Right lobe of liver (tissue), 6 donors: ENCODE data around the gene FNDC3B. TPM values are rescaled to one million over a fixed set of nuclear protein-coding genes. Genes with fewer than 3 reads are reported as not detected.
"Not testable (repeated sequence)": the region's sequence is repeated elsewhere in the genome, so short reads cannot be mapped to it uniquely, and the experiment has no call there.

Source experiments
- ATAC-seq, 4 donors: fragments of 200-7000 bp; cut with Tn5 transposase; one replicate each; pipeline ENCODE4 v1.9.1; 2020; ENCODE audit warnings: mild to moderate bottlenecking in 4 of 4, moderate library complexity in 4 of 4
- DNase-seq, 3 donors: peaks; one replicate each; pipeline ENCODE4 v3.0.0-alpha.2; 2020
- H3K27ac ChIP-seq, 3 donors: fragments of 200-600 bp; one replicate each; pipeline ENCODE4 v1.8.0; 2022
- H3K27me3 ChIP-seq, 2 donors: fragments of 200-600 bp; one replicate each; pipeline ENCODE4 v1.8.0; 2022
- H3K36me3 ChIP-seq, 4 donors: fragments of 200-600 bp; sonication (generic) in 1 of 4; one replicate each; pipeline versions ENCODE4 v1.5.1 to v1.8.0; 2017 to 2022; ENCODE audit warnings: control low read depth in 1 of 4
- H3K4me1 ChIP-seq, 4 donors: fragments of 200-600 bp; sonication (generic) in 1 of 4; one replicate each; pipeline versions ENCODE4 v1.5.1 to v1.8.0; 2017 to 2022; ENCODE audit warnings: control low read depth in 1 of 4
- H3K4me3 ChIP-seq, 3 donors: fragments of 200-600 bp; one replicate each; pipeline ENCODE4 v1.8.0; 2022
- H3K9me3 ChIP-seq, 4 donors: fragments of 200-600 bp; sonication (generic) in 1 of 4; one replicate each; pipeline versions ENCODE4 v1.5.1 to v1.8.0; 2017 to 2022; ENCODE audit warnings: control low read depth in 1 of 4
- CTCF ChIP-seq, 4 donors: fragments of 200-600 bp in 3 of 4; fragments of 450-650 bp in 1 of 4; IDR thresholded peaks; one replicate each; pipeline versions ENCODE4 v1.5.1 to v1.8.0; 2016 to 2022; ENCODE audit warnings: antibody characterized with exemption in 4 of 4, mild to moderate bottlenecking in 2 of 4
- POLR2A ChIP-seq: fragments of 450-650 bp; IDR thresholded peaks from one replicate; pipeline ENCODE4 v1.6.1; 2017; ENCODE audit warnings: antibody characterized with exemption, mild to moderate bottlenecking
- WGBS: methylation state at CpG from one replicate; pipeline ENCODE4 v1.1.6; 2018; ENCODE audit warnings: low coverage, low lambda C conversion rate; ENCODE audit not compliant: insufficient coverage; ENCODE audit errors: missing lambda C conversion rate; 5-methylcytosine and 5-hydroxymethylcytosine counted together
- intact Hi-C, 2 donors: fragments of 100-400 bp; cut with DNase I; formaldehyde crosslinking; loops; one replicate each; pipeline versions ENCODE4 v1.11.2 to v1.14.1; 2022
- total RNA-seq, 6 experiments: library from RNA; depleted of rRNA in 2 of 6; stranded (reverse); fragments of >200 nt in 2 of 6; fragmentation: NEBNext Ultra II Directional in 3 of 6; extraction: Animal tissue kit (Norgen Biotek cat#: 25700) in 3 of 6; gene quantifications; one replicate each; pipeline versions ENCODE4 v1.1.0 to v1.2.4, GENCODE V29; 2016 to 2023
- donor health status: DM: no; HTN: yes; CAD: no.
- donor health status: DM: no; HTN: no; CAD: no.
- donor health status: DM: no; HTN: no; CAD: no.
- donor health status: DM: no; HTN: yes; CAD: no.
- donor health status: DM: no; HTN: yes; CAD: no.

The FNDC3B gene
- total RNA-seq, 6 experiments from 2014 or later: 40.2 to 184 (median 63.5) TPM

DNA sequence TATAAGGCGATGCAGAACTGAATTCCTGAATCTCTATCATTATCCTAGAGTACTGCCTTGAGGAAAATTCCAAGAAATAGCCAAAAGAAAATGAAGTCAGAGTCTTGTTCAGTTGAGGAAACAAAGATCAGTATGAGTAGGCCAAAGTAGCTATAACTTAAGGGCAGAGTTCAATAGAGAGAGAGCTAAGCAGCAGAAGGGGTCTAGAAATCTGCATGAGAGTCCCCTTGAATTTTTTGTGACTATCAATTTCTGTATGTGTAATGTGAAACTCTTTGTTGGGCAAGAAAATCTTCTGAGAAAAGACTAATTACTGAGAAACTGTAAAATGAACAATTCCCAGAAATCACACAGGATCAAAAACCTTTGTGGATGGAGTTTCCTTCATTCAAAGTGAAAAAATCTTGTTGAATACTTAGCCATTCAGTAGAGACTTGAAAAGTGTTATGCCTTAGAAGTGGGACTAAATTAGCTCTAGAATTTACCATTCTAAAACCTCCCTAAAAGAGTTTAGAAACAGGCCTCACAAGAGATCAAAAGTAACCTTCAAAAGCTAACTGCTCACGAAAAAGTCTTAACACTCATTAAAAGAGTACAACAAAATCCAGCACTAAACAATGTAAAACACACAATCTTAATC is 43.1 kb upstream of the FNDC3B start:
- no peak overlapping the region for H3K4me3 ChIP-seq
- DNase-seq (no peak), ATAC-seq (no peak)
- H3K27me3 ChIP-seq: no peaks in the 10 kb centered on the region
- WGBS: 85% methylated on average over 2 of the region's 2 CpGs
- H3K36me3 ChIP-seq: no peaks in the 10 kb centered on the region
- intact Hi-C loops: no loop called here
- H3K27ac ChIP-seq: no peak overlapping the region
- TF ChIP-seq POLR2A: no peak
- TF ChIP-seq CTCF (IDR thresholded peaks at IDR 0.05): no peak
- H3K4me1 ChIP-seq: peaks cover 0 to under 1% (median 0%) of the 10 kb centered on the region in 4 donors
- H3K9me3 ChIP-seq: no peaks in the 10 kb centered on the region

DNA sequence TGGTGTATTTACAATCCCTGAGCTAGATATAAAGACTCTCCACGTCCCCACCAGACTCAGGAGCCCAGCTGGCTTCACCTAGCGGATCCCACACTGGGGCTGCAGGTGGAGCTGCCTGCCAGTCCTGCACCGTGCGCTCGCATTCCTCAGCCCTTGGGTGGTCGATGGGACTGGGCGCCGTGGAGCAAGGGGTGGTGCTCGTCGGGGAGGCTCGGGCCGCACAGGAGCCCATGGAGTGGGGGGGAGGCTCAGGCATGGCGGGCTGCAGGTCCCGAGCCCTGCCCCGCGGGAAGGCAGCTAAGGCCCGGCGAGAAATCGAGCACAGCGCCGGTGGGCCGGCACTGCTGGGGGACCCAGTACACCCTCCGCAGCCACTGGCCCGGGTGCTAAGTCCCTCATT is 40.6 kb upstream of the FNDC3B start:
- WGBS: no CpG with 5 or more reads among the region's 24 CpGs
- H3K4me3 ChIP-seq, H3K36me3 ChIP-seq, intact Hi-C loops, ATAC-seq, H3K27me3 ChIP-seq, DNase-seq, H3K9me3 ChIP-seq, H3K4me1 ChIP-seq, H3K27ac ChIP-seq: not testable (repeated sequence)

DNA sequence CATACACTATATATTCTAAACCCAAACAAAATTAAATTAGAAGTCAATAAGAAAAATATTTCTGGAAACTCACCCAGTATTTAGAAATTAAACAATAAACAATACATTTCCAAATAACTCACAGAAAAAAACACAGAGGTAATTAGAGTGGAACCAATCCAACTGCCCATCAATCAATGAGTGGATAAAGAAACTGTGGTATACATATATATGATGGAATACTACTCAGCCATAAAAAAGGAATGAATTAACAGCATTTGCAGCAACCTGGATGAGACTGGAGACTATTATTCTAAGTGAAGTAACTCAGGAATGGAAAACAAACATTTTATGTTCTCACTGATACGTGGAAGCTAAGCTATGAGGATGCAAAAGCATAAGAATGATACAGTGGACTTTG is 37.8 kb upstream of the FNDC3B start:
- intact Hi-C loops, H3K36me3 ChIP-seq, H3K27ac ChIP-seq, H3K27me3 ChIP-seq, H3K9me3 ChIP-seq, H3K4me1 ChIP-seq, H3K4me3 ChIP-seq, DNase-seq, ATAC-seq: not testable (repeated sequence)
- WGBS: 100% methylated on average over 1 of the region's 1 CpG

DNA sequence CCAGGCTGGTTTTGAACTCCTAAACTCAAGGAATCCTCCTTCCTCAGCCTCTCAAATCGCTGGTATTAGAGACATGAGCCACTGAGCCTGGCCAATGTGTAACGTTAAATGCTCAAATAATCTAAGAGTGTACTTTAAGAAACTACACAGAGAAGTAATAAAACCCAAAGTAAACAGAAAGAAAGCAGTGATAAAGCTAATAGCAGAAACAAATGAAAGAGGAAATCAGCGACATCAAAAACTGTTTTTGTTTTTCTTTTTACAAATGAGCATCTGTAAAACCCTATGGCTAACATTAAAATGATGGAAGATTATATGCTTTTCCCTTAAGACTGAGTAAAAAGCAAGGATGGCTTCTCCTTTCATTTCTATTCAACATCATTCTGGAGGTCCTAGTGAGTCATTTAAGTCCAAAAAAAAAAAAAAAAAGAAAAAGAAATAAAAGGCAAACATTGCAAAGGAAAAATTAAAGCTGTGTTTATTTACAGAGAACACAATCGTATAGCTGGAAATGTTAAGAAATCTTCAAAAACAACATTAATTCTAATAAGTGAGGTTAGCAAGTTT is 36.8 kb upstream of the FNDC3B start:
- no peaks in the 10 kb centered on the region for H3K9me3 ChIP-seq
- no peak overlapping the region for H3K4me3 ChIP-seq
- WGBS: 43% methylated on average over 4 of the region's 4 CpGs
- peaks cover 0 to 2% (median 0%) of the 10 kb centered on the region in 4 donors for H3K4me1 ChIP-seq
- no peak for DNase-seq
- H3K27ac ChIP-seq: no peak overlapping the region
- no peaks in the 10 kb centered on the region for H3K27me3 ChIP-seq
- H3K36me3 ChIP-seq: no peaks in the 10 kb centered on the region
- intact Hi-C loops: no loop called here
- TF ChIP-seq POLR2A (no peak), CTCF (IDR thresholded peaks at IDR 0.05) (no peak)
- ATAC-seq: no peak

DNA sequence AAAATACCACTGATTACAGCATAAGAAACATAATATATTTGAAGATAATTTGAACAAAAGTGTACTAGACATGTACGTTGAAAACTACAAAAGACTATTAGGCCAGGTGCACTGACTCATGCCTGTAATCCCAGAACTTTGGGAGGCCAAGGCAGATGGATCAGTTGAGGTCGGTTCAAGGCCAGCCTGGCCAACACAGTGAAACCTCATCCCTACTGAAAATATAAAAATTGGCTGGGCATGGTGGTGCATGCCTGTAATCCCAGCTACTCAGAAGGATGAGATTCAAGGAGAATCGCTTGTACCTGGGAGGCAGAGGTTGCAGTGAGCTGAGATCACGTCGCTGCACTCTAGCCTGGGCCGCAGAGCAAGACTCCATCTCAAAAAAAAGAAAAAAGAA is 36.2 kb upstream of the FNDC3B start:
- Histone ChIP-seq H3K4me3 (no peak overlapping the region), H3K9me3 (no peaks in the 10 kb centered on the region), H3K4me1 (peaks cover 0 to 2% (median 0%) of the 10 kb centered on the region in 4 donors), H3K27ac (no peak overlapping the region), H3K27me3 (no peaks in the 10 kb centered on the region), H3K36me3 (no peaks in the 10 kb centered on the region)
- TF ChIP-seq CTCF (IDR thresholded peaks at IDR 0.05) (no peak), POLR2A (no peak)
- WGBS: 85% methylated on average over 2 of the region's 6 CpGs
- ATAC-seq (no peak), DNase-seq (no peak)
- intact Hi-C loops: no loop called here

- H3K4me1 ChIP-seq: no peaks in the 10 kb centered on the region
- ATAC-seq (no peak), DNase-seq (no peak)
- H3K4me3 ChIP-seq: no peak overlapping the region
- TF ChIP-seq CTCF (IDR thresholded peaks at IDR 0.05): no peak
- TF ChIP-seq POLR2A: no peak
- H3K9me3 ChIP-seq: no peaks in the 10 kb centered on the region
- intact Hi-C loops: no loop called here
- H3K27me3 ChIP-seq: no peaks in the 10 kb centered on the region
- H3K27ac ChIP-seq: no peak overlapping the region
- no peaks in the 10 kb centered on the region for H3K36me3 ChIP-seq
These were observed 32.4 kb upstream of the FNDC3B start for GRCh38 chr3:172007065-172007370.
